Left ventricle myocardium inferior (tissue), 1 donor: ENCODE results near the gene ISL2. TPM values are rescaled to one million over a fixed set of nuclear protein-coding genes. Genes with fewer than 3 reads are reported as not detected.

ENCODE experiments used
- DNase-seq: peaks from one replicate; pipeline ENCODE4 v3.0.0-alpha.2; 2020
- H3K27ac ChIP-seq: fragments of 200-600 bp; replicated peaks from 2 replicates; pipeline ENCODE4 v1.8.0; 2021
- H3K27me3 ChIP-seq: fragments of 200-600 bp; 2 replicates; pipeline ENCODE4 v1.8.0; 2021; ENCODE audit warnings: low read depth
- H3K36me3 ChIP-seq: fragments of 200-600 bp; 2 replicates; pipeline ENCODE4 v1.8.0; 2021
- H3K4me1 ChIP-seq: fragments of 200-600 bp; 2 replicates; pipeline ENCODE4 v1.8.0; 2021
- H3K4me3 ChIP-seq: fragments of 200-600 bp; 2 replicates; pipeline ENCODE4 v1.8.0; 2021; ENCODE audit warnings: mild to moderate bottlenecking, moderate library complexity
- H3K9me3 ChIP-seq: fragments of 200-600 bp; replicated peaks from 2 replicates; pipeline ENCODE4 v1.8.0; 2021
- intact Hi-C: fragments of 100-400 bp; cut with micrococcal nuclease; formaldehyde crosslinking; loops from one replicate; pipeline ENCODE4 v1.11.0; 2022
- total RNA-seq: library from RNA; stranded (reverse); fragmentation: NEBNext Ultra II Directional; extraction: Animal tissue kit (Norgen Biotek cat#: 25700); gene quantifications from one replicate; pipeline ENCODE4 v1.2.1, GENCODE V29; 2021
- TF ChIP-seq, protein P1 (sequence below): fragments of 200-600 bp; IDR thresholded peaks from 2 replicates; pipeline ENCODE4 v1.8.0; 2021; ENCODE audit warnings: antibody characterized with exemption, mild to moderate bottlenecking, borderline replicate concordance
- donor health status: DM: no; HTN: yes; CAD: no; lungs with severe emphysema.

ISL2 gene
- total RNA-seq, 1 donor from 2014 or later, result not detected

DNA sequence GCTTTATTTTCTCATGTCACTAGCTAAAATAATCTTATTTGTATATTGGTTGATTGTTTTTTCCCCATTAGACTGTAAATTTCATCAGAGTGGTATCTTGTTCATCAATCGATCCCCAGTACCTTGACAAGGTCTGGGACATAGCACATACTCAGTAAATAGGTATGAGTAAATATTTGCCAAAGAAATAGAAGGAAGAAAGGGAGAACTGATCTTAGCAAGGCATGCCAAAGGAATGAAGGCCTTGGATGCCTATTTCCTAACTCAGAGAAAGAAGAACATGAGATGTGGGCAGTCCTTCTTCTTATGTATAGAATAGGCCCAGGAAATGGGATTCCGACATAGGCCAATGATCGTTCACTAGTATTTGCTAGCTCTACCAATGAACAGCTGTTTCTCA is 54.7 kb downstream of the ISL2 start:
- H3K36me3 ChIP-seq, result peaks cover 8% of the 10 kb centered on the region
- TF ChIP-seq, protein P1, sequence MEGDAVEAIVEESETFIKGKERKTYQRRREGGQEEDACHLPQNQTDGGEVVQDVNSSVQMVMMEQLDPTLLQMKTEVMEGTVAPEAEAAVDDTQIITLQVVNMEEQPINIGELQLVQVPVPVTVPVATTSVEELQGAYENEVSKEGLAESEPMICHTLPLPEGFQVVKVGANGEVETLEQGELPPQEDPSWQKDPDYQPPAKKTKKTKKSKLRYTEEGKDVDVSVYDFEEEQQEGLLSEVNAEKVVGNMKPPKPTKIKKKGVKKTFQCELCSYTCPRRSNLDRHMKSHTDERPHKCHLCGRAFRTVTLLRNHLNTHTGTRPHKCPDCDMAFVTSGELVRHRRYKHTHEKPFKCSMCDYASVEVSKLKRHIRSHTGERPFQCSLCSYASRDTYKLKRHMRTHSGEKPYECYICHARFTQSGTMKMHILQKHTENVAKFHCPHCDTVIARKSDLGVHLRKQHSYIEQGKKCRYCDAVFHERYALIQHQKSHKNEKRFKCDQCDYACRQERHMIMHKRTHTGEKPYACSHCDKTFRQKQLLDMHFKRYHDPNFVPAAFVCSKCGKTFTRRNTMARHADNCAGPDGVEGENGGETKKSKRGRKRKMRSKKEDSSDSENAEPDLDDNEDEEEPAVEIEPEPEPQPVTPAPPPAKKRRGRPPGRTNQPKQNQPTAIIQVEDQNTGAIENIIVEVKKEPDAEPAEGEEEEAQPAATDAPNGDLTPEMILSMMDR, result no peak
- no peak overlapping the region for H3K4me3 ChIP-seq
- H3K9me3 ChIP-seq, result no peaks in the 10 kb centered on the region
- intact Hi-C loops, result no loop called here
- H3K27ac ChIP-seq, result no peak overlapping the region
- no peaks in the 10 kb centered on the region for H3K4me1 ChIP-seq
- DNase-seq, result no peak
- no peaks in the 10 kb centered on the region for H3K27me3 ChIP-seq

- Histone ChIP-seq H3K4me1 (no peaks in the 10 kb centered on the region), H3K9me3 (no peaks in the 10 kb centered on the region), H3K4me3 (no peak overlapping the region), H3K27ac (no peak overlapping the region), H3K27me3 (no peaks in the 10 kb centered on the region), H3K36me3 (peaks cover 3% of the 10 kb centered on the region)
- TF ChIP-seq, protein P1, result no peak
- intact Hi-C loops, result no loop called here
- DNase-seq, result no peak
Observed at GRCh38 chr15:76391847-76392246, 55.3 kb downstream of the ISL2 start.

Other genes with a start within 250 kb of the ISL2 start
- 511 TPM for gene ETFA, start 25.3 kb upstream of the ISL2 start, total RNA-seq